ENCODE measurements around the gene ZIK1. TPM values are rescaled to one million over a fixed set of nuclear protein-coding genes. Genes with fewer than 3 reads are reported as not detected.

ZIK1 gene
- total and polyA plus RNA-seq, 9 of the 15 experiments (the other 6 are each of a cell fraction or from before 2014, with no cell fraction given), result 0.03 to 0.42 (median 0.15) TPM; not detected in 1

GRCh38 chr19:57632987-57633831, 49.3 kb downstream of the ZIK1 start, which contains the start of gene ZNF211 (continued):
- no peak for TF ChIP-seq MITF (IDR thresholded peaks at IDR 0.05)
- TF ChIP-seq ZSCAN32 (CRISPR knock-in tag; IDR thresholded peaks at IDR 0.05), result no peak
- no peak for TF ChIP-seq ZNF384 (IDR thresholded peaks at IDR 0.05; ENCODE audit: low read depth, low read length)
- no peak for TF ChIP-seq ZNF592 (IDR thresholded peaks at IDR 0.05)
- no peak for TF ChIP-seq CEBPG (CRISPR knock-in tag; IDR thresholded peaks at IDR 0.05)
- peak in 1 of 2 experiments; percentile 17; a peak in 1 of 4 replicates for TF ChIP-seq CEBPG (tag; conservative IDR thresholded peaks at IDR 0.05 in 1 of 2, IDR thresholded peaks at IDR 0.05 in 1 of 2)
- no peak for TF ChIP-seq ARID3B (CRISPR knock-in tag; IDR thresholded peaks at IDR 0.05; ENCODE audit: borderline replicate concordance)
- TF ChIP-seq MTA1 (IDR thresholded peaks at IDR 0.05; ENCODE audit: borderline replicate concordance), result no peak
- peak; percentile 68; the same call in 1 of the 2 replicates for TF ChIP-seq POLR2A (conservative IDR thresholded peaks at IDR 0.05)
- TF ChIP-seq ZNF316 (IDR thresholded peaks at IDR 0.05), result no peak
- TF ChIP-seq ZNF639 (CRISPR knock-in tag; conservative IDR thresholded peaks at IDR 0.05 in 1 of 2, IDR thresholded peaks at IDR 0.05 in 1 of 2), result no peak
- TF ChIP-seq ZNF197 (CRISPR knock-in tag; IDR thresholded peaks at IDR 0.05; ENCODE audit: low read depth), result no peak
- no peak for TF ChIP-seq PCBP1 (IDR thresholded peaks at IDR 0.05; ENCODE audit: low read depth, low read length, poor library complexity, severe bottlenecking)
- no peak for TF ChIP-seq ZNF121 (CRISPR knock-in tag; conservative IDR thresholded peaks at IDR 0.05)
- no peak for TF ChIP-seq ZNF224 (CRISPR knock-in tag; IDR thresholded peaks at IDR 0.05)

Measured in K562 (cell line).